GM13977 (cell line): Measurements from ENCODE around the gene APOC4.

Experiments
- DNase-seq: peaks from one replicate; pipeline ENCODE4 v3.0.0; 2012; ENCODE audit warnings: low spot score
- in situ Hi-C: fragments of 300-500 bp; cut with MboI; formaldehyde crosslinking; loops from one replicate; pipeline ENCODE4 v1.12.0; 2022; ENCODE audit warnings: low sequenced_read_pairs, low pct_unique_long_range_greater_than_20kb, mixed read lengths, inconsistent platforms; ENCODE audit not compliant: unreplicated experiment
- TF ChIP-seq, protein P1 (sequence below): IDR thresholded peaks from 2 replicates; pipeline ENCODE4 v1.5.1; 2012; ENCODE audit warnings: mild to moderate bottlenecking, control low read depth; ENCODE audit not compliant: insufficient read depth; ENCODE audit errors: extremely low read depth, missing control alignments

APOC4 gene

DNA sequence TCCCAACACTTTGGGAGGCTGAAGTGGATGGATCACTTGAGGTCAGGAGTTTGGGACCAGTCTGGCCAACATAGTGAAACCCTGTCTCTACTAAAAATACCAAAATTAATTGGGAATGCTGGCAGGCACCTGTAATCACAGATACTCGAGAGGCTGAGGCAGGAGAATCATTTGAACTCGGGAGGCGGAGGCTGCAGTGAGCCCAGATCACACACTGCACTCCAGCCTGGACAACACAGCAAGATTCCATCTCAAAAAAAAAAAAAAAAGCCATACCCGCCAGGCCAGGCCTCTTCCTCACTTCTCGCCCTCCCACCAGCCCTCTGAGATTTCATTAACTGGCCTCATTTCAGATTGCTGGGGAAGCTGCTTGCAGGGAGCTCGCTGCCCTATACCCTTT is 51.5 kb downstream of the APOC4 start:
- in situ Hi-C loops = no loop called here
- no peak for DNase-seq
- TF ChIP-seq, protein P1, sequence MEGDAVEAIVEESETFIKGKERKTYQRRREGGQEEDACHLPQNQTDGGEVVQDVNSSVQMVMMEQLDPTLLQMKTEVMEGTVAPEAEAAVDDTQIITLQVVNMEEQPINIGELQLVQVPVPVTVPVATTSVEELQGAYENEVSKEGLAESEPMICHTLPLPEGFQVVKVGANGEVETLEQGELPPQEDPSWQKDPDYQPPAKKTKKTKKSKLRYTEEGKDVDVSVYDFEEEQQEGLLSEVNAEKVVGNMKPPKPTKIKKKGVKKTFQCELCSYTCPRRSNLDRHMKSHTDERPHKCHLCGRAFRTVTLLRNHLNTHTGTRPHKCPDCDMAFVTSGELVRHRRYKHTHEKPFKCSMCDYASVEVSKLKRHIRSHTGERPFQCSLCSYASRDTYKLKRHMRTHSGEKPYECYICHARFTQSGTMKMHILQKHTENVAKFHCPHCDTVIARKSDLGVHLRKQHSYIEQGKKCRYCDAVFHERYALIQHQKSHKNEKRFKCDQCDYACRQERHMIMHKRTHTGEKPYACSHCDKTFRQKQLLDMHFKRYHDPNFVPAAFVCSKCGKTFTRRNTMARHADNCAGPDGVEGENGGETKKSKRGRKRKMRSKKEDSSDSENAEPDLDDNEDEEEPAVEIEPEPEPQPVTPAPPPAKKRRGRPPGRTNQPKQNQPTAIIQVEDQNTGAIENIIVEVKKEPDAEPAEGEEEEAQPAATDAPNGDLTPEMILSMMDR = no peak

DNA sequence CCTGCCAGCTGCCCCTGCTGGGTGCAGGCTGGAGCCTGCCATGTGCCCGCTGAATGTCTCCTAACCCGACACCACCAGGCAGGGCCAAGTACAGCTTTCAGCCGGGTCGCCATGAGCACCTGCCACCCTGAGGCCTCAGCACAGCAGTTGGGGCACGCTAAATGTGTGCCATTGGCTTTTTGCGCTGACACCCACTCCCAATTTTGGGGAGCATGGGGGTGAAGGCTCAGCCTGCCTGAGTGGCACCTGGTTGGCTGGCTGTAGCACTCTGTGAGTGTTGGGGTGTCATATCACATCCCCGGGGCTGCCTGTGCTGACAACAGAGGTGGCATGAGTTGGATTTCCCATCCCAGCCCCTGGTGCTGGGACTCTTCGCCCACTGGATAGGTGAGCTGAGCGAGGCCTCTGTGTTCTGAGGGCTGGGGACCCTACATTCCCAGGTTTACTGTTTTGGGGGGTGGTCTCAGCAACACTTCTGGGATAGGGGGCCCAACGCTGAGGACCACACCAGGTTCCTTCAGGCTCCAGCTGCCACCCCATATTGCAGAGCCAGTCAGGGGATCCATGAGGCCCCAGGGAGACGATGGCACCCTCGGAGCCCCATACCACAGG is 52.0 kb downstream of the APOC4 start:
- DNase-seq = no peak
- TF ChIP-seq, protein P1 = no peak
- in situ Hi-C loops = no loop called here
